Right renal cortex interstitium (tissue), 3 donors: Measurements from ENCODE around the gene DTNBP1. TPM values are rescaled to one million over a fixed set of nuclear protein-coding genes. Genes with fewer than 3 reads are reported as not detected.

Source experiments
- DNase-seq, 3 donors: peaks; one replicate each; pipeline ENCODE4 v3.0.0-alpha.2; 2013; ENCODE audit warnings: low read depth in 3 of 3, low spot score in 2 of 3
- polyA plus RNA-seq, 3 donors: library from polyadenylated mRNA; unstranded; fragments of 120-200 nt; gene quantifications; one replicate each; pipeline ENCODE4 v1.2.1, GENCODE V29; 2013; ENCODE audit not compliant: insufficient read length in 3 of 3

DTNBP1 gene
- polyA plus RNA-seq: 10 to 100 TPM; 25.9 to 28.5 (median 26.7) TPM

- peak; percentile 41 to 61 (median 56) for DNase-seq
These were observed at the start of gene DTNBP1 for GRCh38 chr6:15662326-15663129. Gene DTNBP1, minus strand, starts transcription at chr6:15663028. Its CDS starts 159 bp downstream, at chr6:15662869.

- no peak for DNase-seq
These were observed 46.9 kb upstream of the DTNBP1 start for GRCh38 chr6:15709651-15710269.

GRCh38 chr6:15708231-15708630, 45.4 kb upstream of the DTNBP1 start:
- no peak for DNase-seq

GRCh38 chr6:15705981-15706380, 43.2 kb upstream of the DTNBP1 start:
- no peak for DNase-seq

- no peak for DNase-seq
These were observed 35.6 kb upstream of the DTNBP1 start for GRCh38 chr6:15698471-15698870.

GRCh38 chr6:15697895-15698294, 35.1 kb upstream of the DTNBP1 start:
- no peak for DNase-seq

- peak; percentile 70 to 85 (median 71) for DNase-seq
These were observed 28.5 kb upstream of the DTNBP1 start for GRCh38 chr6:15691250-15691869.

- DNase-seq: no peak
These were observed 27.7 kb upstream of the DTNBP1 start for GRCh38 chr6:15690510-15690909.

- DNase-seq: no peak
These were observed 27.0 kb upstream of the DTNBP1 start for GRCh38 chr6:15689586-15690482.

GRCh38 chr6:15685619-15686018, 22.8 kb upstream of the DTNBP1 start:
- DNase-seq: no peak

GRCh38 chr6:15682965-15683822, 20.4 kb upstream of the DTNBP1 start:
- no peak for DNase-seq

- DNase-seq: no peak
These were observed 19.1 kb upstream of the DTNBP1 start for GRCh38 chr6:15681946-15682345.

- no peak for DNase-seq
These were observed 15.7 kb upstream of the DTNBP1 start for GRCh38 chr6:15678514-15678913.

- DNase-seq: no peak
These were observed 15.0 kb upstream of the DTNBP1 start for GRCh38 chr6:15677822-15678221.

GRCh38 chr6:15675536-15676220, 12.8 kb upstream of the DTNBP1 start:
- DNase-seq: no peak

GRCh38 chr6:15674690-15675386, 12.0 kb upstream of the DTNBP1 start:
- peak; percentile 9 to 27 (median 14) for DNase-seq

GRCh38 chr6:15673666-15674065, 10.8 kb upstream of the DTNBP1 start:
- no peak for DNase-seq

- DNase-seq: no peak
These were observed 10.0 kb upstream of the DTNBP1 start for GRCh38 chr6:15672818-15673217.

- DNase-seq: no peak
These were observed 9.5 kb upstream of the DTNBP1 start for GRCh38 chr6:15672291-15672690.
